Neural cell (in vitro differentiated cells): Measurements from ENCODE around the gene TXN2.

Experiments used
- CTCF ChIP-seq: fragments of 450-650 bp; IDR thresholded peaks from 2 replicates; pipeline ENCODE4 v1.5.1; 2014; ENCODE audit warnings: antibody characterized with exemption, mild to moderate bottlenecking, moderate library complexity; ENCODE audit not compliant: poor library complexity, severe bottlenecking
- EP300 ChIP-seq: fragments of 450-650 bp; conservative IDR thresholded peaks from 2 replicates; pipeline ENCODE4 v1.6.1; 2014; ENCODE audit warnings: antibody characterized with exemption, mild to moderate bottlenecking, moderate library complexity; ENCODE audit not compliant: poor library complexity, severe bottlenecking
- EZH2 ChIP-seq: fragments of 200-600, 300-800 bp; shearing (Covaris generic), sonication (generic); IDR thresholded peaks from 2 replicates; pipeline ENCODE4 v1.6.1; 2014; ENCODE audit warnings: antibody characterized with exemption, low read length, borderline replicate concordance, mild to moderate bottlenecking; ENCODE audit not compliant: insufficient read depth, poor library complexity, severe bottlenecking
- POLR2AphosphoS5 ChIP-seq: IDR thresholded peaks from 2 replicates; pipeline ENCODE4 v1.6.1; 2012
- TAF1 ChIP-seq: IDR thresholded peaks from 2 replicates; pipeline ENCODE4 v1.6.1; 2012; ENCODE audit warnings: low read depth

- no peak for TF ChIP-seq CTCF
- TF ChIP-seq POLR2AphosphoS5: no peak
- no peak for TF ChIP-seq TAF1
- TF ChIP-seq EZH2: no peak
- TF ChIP-seq EP300: no peak
Observed at GRCh38 chr22:36424901-36425579, 56.4 kb downstream of the TXN2 start.
